ENCODE results near the gene RBM17. TPM values are rescaled to one million over a fixed set of nuclear protein-coding genes. Genes with fewer than 3 reads are reported as not detected.
"Not testable (repeated sequence)": the region's sequence is repeated elsewhere in the genome, so short reads cannot be mapped to it uniquely, and the experiment has no call there.

The RBM17 gene
- polyA plus RNA-seq, 1 donor = 107 TPM

- DNase-seq = no peak
These were observed 49.6 kb downstream of the RBM17 start for GRCh38 chr10:6138456-6138855.

- DNase-seq = no peak
These were observed 50.6 kb downstream of the RBM17 start for GRCh38 chr10:6139470-6139869.

GRCh38 chr10:6140141-6140841, 51.5 kb downstream of the RBM17 start:
- no peak for DNase-seq

GRCh38 chr10:6140965-6141295, 52.1 kb downstream of the RBM17 start:
- DNase-seq = no peak

- DNase-seq = no peak
These were observed 52.7 kb downstream of the RBM17 start for GRCh38 chr10:6141296-6142151.

- DNase-seq = not testable (repeated sequence)
These were observed 53.4 kb downstream of the RBM17 start for GRCh38 chr10:6142186-6142585.

- no peak for DNase-seq
These were observed 53.8 kb downstream of the RBM17 start for GRCh38 chr10:6142644-6143043.

- no peak for DNase-seq
These were observed 54.3 kb downstream of the RBM17 start for GRCh38 chr10:6143181-6143580.

- DNase-seq = peak; percentile 89
These were observed 55.8 kb downstream of the RBM17 start for GRCh38 chr10:6144406-6145165.

- peak; percentile 46 for DNase-seq
These were observed 56.5 kb downstream of the RBM17 start for GRCh38 chr10:6145166-6145987.

- no peak for DNase-seq
These were observed 57.4 kb downstream of the RBM17 start for GRCh38 chr10:6146013-6146785.

GRCh38 chr10:6146921-6147320, 58.1 kb downstream of the RBM17 start:
- DNase-seq = no peak

- DNase-seq = no peak
These were observed 59.4 kb downstream of the RBM17 start for GRCh38 chr10:6148251-6148701.

GRCh38 chr10:6148908-6149307, 60.1 kb downstream of the RBM17 start:
- DNase-seq = no peak

GRCh38 chr10:6151087-6151977, 62.5 kb downstream of the RBM17 start:
- no peak for DNase-seq

- no peak for DNase-seq
These were observed 65.0 kb downstream of the RBM17 start for GRCh38 chr10:6153845-6154244.

- no peak for DNase-seq
These were observed 65.7 kb downstream of the RBM17 start for GRCh38 chr10:6154566-6154965.

GRCh38 chr10:6158276-6158675, 69.4 kb downstream of the RBM17 start:
- no peak for DNase-seq

GRCh38 chr10:6161921-6162320, 73.1 kb downstream of the RBM17 start:
- DNase-seq = no peak

GRCh38 chr10:6162589-6163356, 73.9 kb downstream of the RBM17 start:
- no peak for DNase-seq

Measured in hindlimb muscle (tissue), 1 donor.